Natural killer cell treated with Interleukin-12 subunit alpha and Interleukin-12 subunit beta and Interleukin-15 and Interleukin-18, amount 100 ng/mL, for 72 hours (primary cell): ENCODE results near the gene PM20D2. TPM values are rescaled to one million over a fixed set of nuclear protein-coding genes. Genes with fewer than 3 reads are reported as not detected.

Experiments used
- ATAC-seq, 2 donors: fragments of 150-1000 bp; cut with Tn5 transposase in 1 of 2; sonication (Bioruptor Pico), chemical (Tn5 transposase) in 1 of 2; 2 replicates each; pipeline ENCODE4 v1.10.0; 2021
- DNase-seq: peaks from one replicate; pipeline ENCODE4 v3.0.0; 2022; ENCODE audit warnings: low spot score
- H3K27ac Mint-ChIP-seq, 2 donors: 1 replicate in 1 of 2; 2 replicates in 1 of 2; pipeline ENCODE4 v1.8.0; 2022; ENCODE audit warnings: mixed read lengths in 2 of 2, mild to moderate bottlenecking in 1 of 2, moderate library complexity in 1 of 2
- H3K27me3 Mint-ChIP-seq, 2 donors: 1 replicate in 1 of 2; 2 replicates in 1 of 2; pipeline ENCODE4 v1.8.0; 2022; ENCODE audit warnings: mixed read lengths in 2 of 2
- H3K36me3 Mint-ChIP-seq: one replicate; pipeline ENCODE4 v1.8.0; 2022; ENCODE audit warnings: mixed read lengths
- H3K4me1 Mint-ChIP-seq, 2 donors: 1 replicate in 1 of 2; 2 replicates in 1 of 2; pipeline ENCODE4 v1.8.0; 2022; ENCODE audit warnings: low read depth in 2 of 2, mixed read lengths in 2 of 2, mild to moderate bottlenecking in 1 of 2
- H3K4me3 Mint-ChIP-seq: one replicate; pipeline ENCODE4 v1.8.0; 2022; ENCODE audit warnings: mixed read lengths
- H3K9me3 Mint-ChIP-seq: 2 replicates; pipeline ENCODE4 v1.8.0; 2022; ENCODE audit warnings: mixed read lengths
- total RNA-seq, 2 donors: library from RNA; stranded (reverse); gene quantifications; one replicate each; pipeline ENCODE4 v1.2.3, GENCODE V29; 2022

Gene PM20D2
- total RNA-seq, 2 donors from 2014 or later: 3.8 to 6.2 TPM

- H3K4me1 Mint-ChIP-seq: peaks cover 0 to 6% of the 10 kb centered on the region in 2 donors
- peaks cover 6% of the 10 kb centered on the region for H3K36me3 Mint-ChIP-seq
- H3K4me3 Mint-ChIP-seq: no peak overlapping the region
- H3K9me3 Mint-ChIP-seq: no peaks in the 10 kb centered on the region
- no peak overlapping the region for H3K27ac Mint-ChIP-seq
- no peak for ATAC-seq
- no peaks in the 10 kb centered on the region for H3K27me3 Mint-ChIP-seq
- DNase-seq: no peak
Observed at GRCh38 chr6:89132057-89132456, 13.8 kb upstream of the PM20D2 start.

GRCh38 chr6:89133981-89134380 is 11.9 kb upstream of the PM20D2 start:
- DNase-seq (no peak), ATAC-seq (no peak)
- Mint-ChIP-seq H3K9me3 (no peaks in the 10 kb centered on the region), H3K4me3 (no peak overlapping the region), H3K36me3 (no peaks in the 10 kb centered on the region), H3K27ac (no peak overlapping the region), H3K4me1 (no peaks in the 10 kb centered on the region), H3K27me3 (no peaks in the 10 kb centered on the region)

- ATAC-seq (no peak), DNase-seq (no peak)
- H3K4me3 Mint-ChIP-seq: no peak overlapping the region
- no peaks in the 10 kb centered on the region for H3K36me3 Mint-ChIP-seq
- no peaks in the 10 kb centered on the region for H3K27me3 Mint-ChIP-seq
- H3K4me1 Mint-ChIP-seq: no peaks in the 10 kb centered on the region
- H3K9me3 Mint-ChIP-seq: no peaks in the 10 kb centered on the region
- no peak overlapping the region for H3K27ac Mint-ChIP-seq
Observed at GRCh38 chr6:89134723-89135122, 11.1 kb upstream of the PM20D2 start.

- Mint-ChIP-seq H3K27me3 (no peaks in the 10 kb centered on the region), H3K9me3 (no peaks in the 10 kb centered on the region), H3K27ac (no peak overlapping the region), H3K4me3 (no peak overlapping the region), H3K36me3 (no peaks in the 10 kb centered on the region), H3K4me1 (no peaks in the 10 kb centered on the region)
- ATAC-seq (no peak), DNase-seq (no peak)
Observed at GRCh38 chr6:89138173-89138572, 7.7 kb upstream of the PM20D2 start.

- Mint-ChIP-seq H3K4me1 (peaks cover 0 to 13% of the 10 kb centered on the region in 2 donors), H3K9me3 (no peaks in the 10 kb centered on the region), H3K36me3 (no peaks in the 10 kb centered on the region), H3K27ac (no peak overlapping the region), H3K27me3 (no peaks in the 10 kb centered on the region), H3K4me3 (no peak overlapping the region)
- no peak for DNase-seq
- no peak for ATAC-seq
Observed at GRCh38 chr6:89139509-89140346, 6.1 kb upstream of the PM20D2 start.

- Mint-ChIP-seq H3K27me3 (no peaks in the 10 kb centered on the region), H3K27ac (no peak overlapping the region), H3K4me1 (peaks cover 2 to 18% of the 10 kb centered on the region in 2 donors), H3K4me3 (no peak overlapping the region), H3K36me3 (no peaks in the 10 kb centered on the region), H3K9me3 (no peaks in the 10 kb centered on the region)
- DNase-seq: no peak
- no peak for ATAC-seq
Observed at GRCh38 chr6:89140347-89141156, 5.3 kb upstream of the PM20D2 start.

GRCh38 chr6:89144354-89144906 is 1.4 kb upstream of the PM20D2 start:
- no peaks in the 10 kb centered on the region for H3K9me3 Mint-ChIP-seq
- peaks cover 0 to 3% of the 10 kb centered on the region in 2 donors for H3K27me3 Mint-ChIP-seq
- ATAC-seq (peak in 1 of 2 donors; percentile 32), DNase-seq (no peak)
- H3K36me3 Mint-ChIP-seq: no peaks in the 10 kb centered on the region
- peak overlapping the region; percentile 32 for H3K4me3 Mint-ChIP-seq
- peaks cover 11 to 34% of the 10 kb centered on the region in 2 donors for H3K4me1 Mint-ChIP-seq
- H3K27ac Mint-ChIP-seq: no peak overlapping the region

GRCh38 chr6:89145091-89145955 is 532 bp upstream of the PM20D2 start:
- peak overlapping the region; percentile 86 for H3K27ac Mint-ChIP-seq
- peaks cover 11 to 34% of the 10 kb centered on the region in 2 donors for H3K4me1 Mint-ChIP-seq
- DNase-seq (no peak), ATAC-seq (peak; percentile 74 to 86)
- peaks cover 0 to 3% of the 10 kb centered on the region in 2 donors for H3K27me3 Mint-ChIP-seq
- peak overlapping the region; percentile 93 for H3K4me3 Mint-ChIP-seq
- no peaks in the 10 kb centered on the region for H3K9me3 Mint-ChIP-seq
- H3K36me3 Mint-ChIP-seq: no peaks in the 10 kb centered on the region

GRCh38 chr6:89146718-89147700 is 1.2 kb downstream of the PM20D2 start:
- DNase-seq (no peak), ATAC-seq (no peak)
- H3K27me3 Mint-ChIP-seq: peaks cover 0 to 3% of the 10 kb centered on the region in 2 donors
- peak overlapping the region; percentile 87 for H3K4me3 Mint-ChIP-seq
- peak overlapping the region; percentile 24 to 64 for H3K27ac Mint-ChIP-seq
- H3K36me3 Mint-ChIP-seq: no peaks in the 10 kb centered on the region
- H3K9me3 Mint-ChIP-seq: no peaks in the 10 kb centered on the region
- peaks cover 11 to 34% of the 10 kb centered on the region in 2 donors for H3K4me1 Mint-ChIP-seq

- Mint-ChIP-seq H3K4me1 (peaks cover 11 to 34% of the 10 kb centered on the region in 2 donors), H3K27ac (no peak overlapping the region), H3K36me3 (no peaks in the 10 kb centered on the region), H3K27me3 (peaks cover 0 to 3% of the 10 kb centered on the region in 2 donors), H3K9me3 (no peaks in the 10 kb centered on the region), H3K4me3 (peak overlapping the region; percentile 20)
- DNase-seq (no peak), ATAC-seq (no peak)
Observed at GRCh38 chr6:89148016-89148750, 2.3 kb downstream of the PM20D2 start.

GRCh38 chr6:89154131-89154530 is 8.3 kb downstream of the PM20D2 start:
- no peak overlapping the region for H3K4me3 Mint-ChIP-seq
- peaks cover 4% of the 10 kb centered on the region for H3K36me3 Mint-ChIP-seq
- no peak overlapping the region for H3K27ac Mint-ChIP-seq
- H3K27me3 Mint-ChIP-seq: no peaks in the 10 kb centered on the region
- peaks cover 0 to 5% of the 10 kb centered on the region in 2 donors for H3K4me1 Mint-ChIP-seq
- ATAC-seq: no peak
- no peaks in the 10 kb centered on the region for H3K9me3 Mint-ChIP-seq
- no peak for DNase-seq
